ENCODE data around the gene DIS3L2.

DIS3L2 gene

GRCh38 chr2:232073026-232073425 lies 111.5 kb downstream of the DIS3L2 start:
- TF ChIP-seq POLR2AphosphoS5 (IDR thresholded peaks at IDR 0.05; ENCODE audit: low read depth, low read length) (no peak), FOXP2 (optimal IDR thresholded peaks at IDR 0.05; ENCODE audit: borderline replicate concordance, extremely low read depth, extremely low read length, insufficient read depth) (no peak), SIN3A (IDR thresholded peaks at IDR 0.05; ENCODE audit: borderline replicate concordance, insufficient read depth, low read length) (no peak), TAF1 (IDR thresholded peaks at IDR 0.05; ENCODE audit: borderline replicate concordance, insufficient read depth, low read length) (no peak)

GRCh38 chr2:232073699-232074098 lies 112.2 kb downstream of the DIS3L2 start:
- TF ChIP-seq TAF1 (IDR thresholded peaks at IDR 0.05; ENCODE audit: borderline replicate concordance, insufficient read depth, low read length): no peak
- no peak for TF ChIP-seq POLR2AphosphoS5 (IDR thresholded peaks at IDR 0.05; ENCODE audit: low read depth, low read length)
- TF ChIP-seq SIN3A (IDR thresholded peaks at IDR 0.05; ENCODE audit: borderline replicate concordance, insufficient read depth, low read length): no peak

- TF ChIP-seq POLR2AphosphoS5 (IDR thresholded peaks at IDR 0.05; ENCODE audit: low read depth, low read length) (no peak), TAF1 (IDR thresholded peaks at IDR 0.05; ENCODE audit: borderline replicate concordance, insufficient read depth, low read length) (no peak), FOXP2 (optimal IDR thresholded peaks at IDR 0.05; ENCODE audit: borderline replicate concordance, extremely low read depth, extremely low read length, insufficient read depth) (no peak), REST (IDR thresholded peaks at IDR 0.05; ENCODE audit: insufficient read depth in 1 of 2, low read depth in 2 of 2, low read length in 2 of 2) (no peak), SIN3A (IDR thresholded peaks at IDR 0.05; ENCODE audit: borderline replicate concordance, insufficient read depth, low read length) (no peak)
Observed at GRCh38 chr2:232075080-232075479, 113.6 kb downstream of the DIS3L2 start.

- no peak for TF ChIP-seq SIN3A (IDR thresholded peaks at IDR 0.05; ENCODE audit: borderline replicate concordance, insufficient read depth, low read length)
Observed at GRCh38 chr2:232075859-232076258, 114.3 kb downstream of the DIS3L2 start.

- TF ChIP-seq TAF1 (IDR thresholded peaks at IDR 0.05; ENCODE audit: borderline replicate concordance, insufficient read depth, low read length) (no peak), REST (IDR thresholded peaks at IDR 0.05; ENCODE audit: insufficient read depth in 1 of 2, low read depth in 2 of 2, low read length in 2 of 2) (no peak), SIN3A (IDR thresholded peaks at IDR 0.05; ENCODE audit: borderline replicate concordance, insufficient read depth, low read length) (no peak), FOXP2 (optimal IDR thresholded peaks at IDR 0.05; ENCODE audit: borderline replicate concordance, extremely low read depth, extremely low read length, insufficient read depth) (no peak), POLR2AphosphoS5 (IDR thresholded peaks at IDR 0.05; ENCODE audit: low read depth, low read length) (no peak)
Observed at GRCh38 chr2:232076272-232076671, 114.8 kb downstream of the DIS3L2 start.

GRCh38 chr2:232076736-232077135 lies 115.2 kb downstream of the DIS3L2 start:
- TF ChIP-seq SIN3A (IDR thresholded peaks at IDR 0.05; ENCODE audit: borderline replicate concordance, insufficient read depth, low read length): no peak
- no peak for TF ChIP-seq REST (IDR thresholded peaks at IDR 0.05; ENCODE audit: insufficient read depth in 1 of 2, low read depth in 2 of 2, low read length in 2 of 2)

- TF ChIP-seq TAF1 (IDR thresholded peaks at IDR 0.05; ENCODE audit: borderline replicate concordance, insufficient read depth, low read length): no peak
- TF ChIP-seq REST (IDR thresholded peaks at IDR 0.05; ENCODE audit: insufficient read depth in 1 of 2, low read depth in 2 of 2, low read length in 2 of 2): no peak
- no peak for TF ChIP-seq FOXP2 (optimal IDR thresholded peaks at IDR 0.05; ENCODE audit: borderline replicate concordance, extremely low read depth, extremely low read length, insufficient read depth)
- TF ChIP-seq POLR2AphosphoS5 (IDR thresholded peaks at IDR 0.05; ENCODE audit: low read depth, low read length): no peak
- TF ChIP-seq SIN3A (IDR thresholded peaks at IDR 0.05; ENCODE audit: borderline replicate concordance, insufficient read depth, low read length): no peak
Observed at GRCh38 chr2:232085164-232085563, 123.7 kb downstream of the DIS3L2 start.

Data from PFSK-1 (cell line).